HG03135 (cell line): Measurements from ENCODE around the gene MEI1.
A peak's percentile ranks its signal among the peaks of the same experiment; 100 is the strongest.

Experiments used
- ATAC-seq: cut with Tn5 transposase; IDR thresholded peaks from one replicate; pipeline ENCODE4 v1.9.1; 2021; ENCODE audit warnings: mild to moderate bottlenecking, moderate library complexity; ENCODE audit not compliant: unreplicated experiment

MEI1 gene

GRCh38 chr22:41779929-41780505, 80.7 kb downstream of the MEI1 start:
- no peak for ATAC-seq

DNA sequence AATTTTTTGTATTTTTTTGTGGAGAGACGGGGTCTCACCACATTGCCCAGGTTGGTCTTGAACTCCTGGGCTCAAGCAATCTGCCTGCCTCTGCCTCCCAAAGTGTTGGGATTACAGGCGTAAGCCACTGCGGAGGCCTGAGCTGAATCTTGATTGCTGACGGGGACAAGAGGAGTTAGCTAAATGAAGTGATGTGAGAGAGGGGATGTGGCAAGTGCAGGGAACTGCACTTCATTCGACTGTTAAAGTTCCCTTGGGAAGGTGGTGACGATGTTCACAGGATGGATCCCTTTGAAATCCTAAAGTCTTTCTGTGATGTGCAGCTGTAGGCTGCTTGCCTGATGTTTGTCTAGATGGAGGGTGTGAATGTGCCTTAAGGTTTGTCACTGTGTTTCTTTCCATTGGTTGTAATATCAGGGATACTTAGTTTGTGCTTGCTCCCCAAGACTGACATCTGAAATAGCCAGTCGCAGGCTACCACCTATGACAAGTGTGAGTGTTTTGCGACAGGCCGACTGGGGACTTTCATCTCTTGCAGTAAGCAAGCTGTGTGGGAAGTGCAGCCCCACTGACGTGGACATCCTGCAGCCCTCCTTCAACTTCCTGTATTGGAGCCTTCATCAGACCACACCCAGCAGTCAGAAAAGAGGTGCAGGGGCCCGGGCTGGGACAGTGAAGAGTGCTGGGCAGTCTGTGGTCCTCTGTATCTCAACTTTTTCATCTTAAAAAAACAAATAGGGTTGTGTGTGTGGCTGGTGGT, 81.6 kb downstream of the MEI1 start:
- peak; percentile 87 for ATAC-seq

DNA sequence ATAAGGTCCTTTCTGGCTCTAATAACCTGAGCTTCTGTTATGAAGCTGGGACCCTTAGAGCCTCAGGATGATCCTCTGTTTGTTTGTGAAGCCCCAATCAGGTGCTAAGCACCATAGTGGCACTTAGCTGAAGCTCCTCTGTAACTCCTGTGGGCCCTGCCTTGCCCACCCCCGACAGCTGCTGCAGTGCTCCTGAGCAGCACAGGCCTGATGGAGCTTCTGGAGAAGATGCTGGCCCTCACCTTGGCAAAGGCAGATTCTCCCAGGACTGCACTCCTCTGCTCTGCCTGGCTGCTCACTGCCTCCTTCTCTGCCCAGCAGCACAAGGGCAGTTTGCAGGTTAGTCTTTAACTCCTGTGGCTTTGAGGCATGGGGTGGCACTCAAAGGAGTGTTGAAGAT, 82.2 kb downstream of the MEI1 start:
- ATAC-seq = peak; percentile 34

DNA sequence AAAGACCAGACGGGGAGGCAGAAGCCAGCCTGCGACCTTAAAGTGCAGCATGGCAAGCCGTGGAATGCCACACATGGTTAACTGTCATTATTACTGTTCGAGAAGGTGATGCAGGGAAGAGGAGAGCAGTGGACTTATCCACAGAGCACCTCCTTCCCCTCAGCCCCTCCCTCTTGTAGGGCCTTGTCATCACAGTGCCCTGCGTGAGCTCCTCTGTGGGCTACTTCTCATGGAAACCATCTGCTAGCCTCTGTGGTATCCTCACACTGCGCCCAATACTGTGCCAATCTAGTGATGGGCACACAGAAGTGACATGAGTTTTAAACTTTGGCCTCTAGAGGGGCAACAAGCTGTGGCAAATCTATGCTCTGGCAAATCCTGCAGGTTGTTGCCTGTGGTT, 83.0 kb downstream of the MEI1 start:
- no peak for ATAC-seq

DNA sequence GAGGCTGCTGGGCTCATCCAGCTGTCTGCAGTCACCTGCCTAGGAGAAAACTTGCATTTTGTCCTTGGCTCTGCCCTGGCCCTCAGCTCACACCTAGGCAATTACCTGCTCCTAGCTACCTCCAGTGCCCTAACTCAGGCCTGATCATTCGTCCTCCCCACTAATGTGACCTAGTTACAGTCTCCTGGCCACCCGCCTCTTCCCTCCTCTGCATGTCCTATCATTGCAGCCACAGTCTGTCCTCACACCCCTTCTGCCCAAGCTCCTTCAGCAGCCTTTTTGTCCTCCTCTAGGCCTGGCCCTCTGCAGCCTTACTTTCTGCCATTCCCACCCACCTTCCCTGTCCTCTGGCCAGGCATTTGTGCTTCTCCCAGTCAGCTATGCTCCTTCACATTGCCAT, 83.4 kb downstream of the MEI1 start:
- no peak for ATAC-seq

DNA sequence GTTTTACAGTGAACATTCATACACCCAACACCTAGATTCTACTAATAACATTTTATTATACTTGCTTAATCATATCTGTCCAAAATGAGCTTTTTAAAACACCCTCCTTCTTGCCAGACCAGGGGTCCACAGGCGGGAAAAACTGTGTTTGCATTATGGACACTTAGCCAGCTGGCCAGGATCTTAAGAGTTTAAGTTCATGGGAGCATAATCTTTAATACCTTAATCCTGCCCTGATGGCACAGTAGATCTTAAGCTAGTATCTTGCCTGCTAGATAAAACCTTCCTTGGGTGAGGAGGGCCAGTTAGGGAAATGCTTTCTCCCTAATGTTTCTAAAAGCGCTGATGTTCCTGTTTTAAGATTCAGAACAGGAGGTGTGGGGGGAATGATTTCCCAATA, 88.0 kb downstream of the MEI1 start:
- ATAC-seq = no peak

- no peak for ATAC-seq
Measured at GRCh38 chr22:41793871-41794270, 94.6 kb downstream of the MEI1 start.

- ATAC-seq = no peak
Measured at GRCh38 chr22:41798736-41799135, 99.4 kb downstream of the MEI1 start.

DNA sequence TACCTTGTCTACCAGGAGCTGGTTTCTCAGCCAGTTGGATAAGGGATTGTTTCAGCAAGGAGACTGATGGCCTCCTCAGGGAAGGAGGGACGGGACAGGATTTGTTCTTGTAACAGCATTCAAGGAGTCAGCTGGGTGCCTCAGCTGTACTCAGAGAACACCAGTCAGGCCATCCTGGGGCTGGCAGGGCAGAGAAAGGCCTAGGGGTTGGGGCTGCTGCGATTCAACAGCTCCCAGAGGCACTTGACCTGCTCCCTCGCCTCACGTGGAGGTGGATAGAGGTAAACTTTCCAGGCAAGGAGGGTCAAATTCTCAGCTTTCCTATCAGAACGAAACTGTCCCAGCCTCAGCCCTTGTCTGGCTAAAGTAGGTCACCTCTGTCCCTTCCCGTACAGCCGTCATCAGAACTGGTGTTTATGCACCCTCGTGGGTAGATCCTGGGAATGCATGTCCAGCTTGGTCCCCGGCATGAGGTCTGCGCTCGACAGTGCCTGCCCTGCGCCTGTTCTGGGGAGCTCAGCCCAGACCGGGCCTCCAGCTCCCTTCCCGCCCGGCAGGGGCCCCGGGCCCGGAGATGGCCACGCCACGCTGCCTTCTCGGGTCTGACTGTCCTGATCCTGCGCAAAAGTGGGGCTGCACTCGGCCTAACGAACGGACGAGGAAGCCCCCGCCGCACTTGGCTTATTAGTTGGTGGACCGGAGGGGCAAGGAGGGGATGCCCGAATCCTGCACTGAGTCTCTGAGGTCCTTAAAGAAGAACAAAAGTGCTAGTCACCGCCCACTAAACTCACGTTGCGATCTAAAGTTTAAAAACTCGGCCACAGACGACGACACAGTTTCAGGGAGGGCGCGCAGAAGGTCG, 100.4 kb downstream of the MEI1 start:
- peak; percentile 25 for ATAC-seq

GRCh38 chr22:41800348-41801146, 101.2 kb downstream of the MEI1 start, which contains the start of gene CCDC134:
Gene CCDC134, plus strand, starts transcription at chr22:41800679. Its CDS starts 8,212 bp downstream, at chr22:41808891.
- ATAC-seq = peak; percentile 87

GRCh38 chr22:41801147-41801819, 102.0 kb downstream of the MEI1 start:
- ATAC-seq = no peak

DNA sequence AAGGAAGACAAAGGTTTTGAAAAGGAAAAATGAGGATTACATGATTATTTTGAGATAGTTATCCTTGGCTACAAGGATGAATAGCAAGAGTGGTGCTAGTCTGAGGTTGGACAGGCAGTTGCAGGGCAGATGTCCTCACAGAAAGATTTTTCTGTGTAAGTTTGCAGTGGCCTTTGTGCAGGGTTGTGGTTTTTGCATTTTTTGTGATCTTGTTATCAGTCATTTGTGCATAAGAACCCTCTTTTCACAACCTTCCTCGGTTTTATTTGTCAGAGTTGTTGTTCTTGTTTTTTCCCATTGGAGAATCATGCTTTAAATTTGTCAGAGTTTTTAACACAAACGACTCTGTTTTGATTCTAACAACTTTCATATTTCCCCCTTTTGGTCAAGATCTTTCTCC, 102.6 kb downstream of the MEI1 start:
- no peak for ATAC-seq

- no peak for ATAC-seq
Measured at GRCh38 chr22:41805639-41806038, 106.3 kb downstream of the MEI1 start.

- ATAC-seq = no peak
Measured at GRCh38 chr22:41808400-41808799, 109.1 kb downstream of the MEI1 start.

DNA sequence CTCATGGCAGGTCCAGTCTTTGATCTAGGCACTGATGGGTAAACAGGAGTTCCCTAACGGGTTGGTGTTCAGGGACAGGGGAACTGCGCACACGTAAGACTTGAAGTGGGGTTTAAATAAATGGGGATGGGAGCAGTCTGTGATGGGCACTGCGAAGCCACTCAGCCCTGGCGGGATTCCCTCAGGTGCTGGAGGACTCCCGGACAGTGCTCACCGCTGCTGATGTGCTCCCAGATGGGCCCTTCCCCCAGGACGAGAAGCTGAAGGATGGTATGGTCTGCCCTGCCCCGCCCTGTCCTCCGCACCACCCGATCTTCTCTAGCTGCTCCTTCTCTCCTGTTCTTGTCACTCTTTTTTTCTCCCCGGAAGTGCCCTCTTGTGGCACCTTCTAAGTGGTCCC, 110.7 kb downstream of the MEI1 start:
- no peak for ATAC-seq

DNA sequence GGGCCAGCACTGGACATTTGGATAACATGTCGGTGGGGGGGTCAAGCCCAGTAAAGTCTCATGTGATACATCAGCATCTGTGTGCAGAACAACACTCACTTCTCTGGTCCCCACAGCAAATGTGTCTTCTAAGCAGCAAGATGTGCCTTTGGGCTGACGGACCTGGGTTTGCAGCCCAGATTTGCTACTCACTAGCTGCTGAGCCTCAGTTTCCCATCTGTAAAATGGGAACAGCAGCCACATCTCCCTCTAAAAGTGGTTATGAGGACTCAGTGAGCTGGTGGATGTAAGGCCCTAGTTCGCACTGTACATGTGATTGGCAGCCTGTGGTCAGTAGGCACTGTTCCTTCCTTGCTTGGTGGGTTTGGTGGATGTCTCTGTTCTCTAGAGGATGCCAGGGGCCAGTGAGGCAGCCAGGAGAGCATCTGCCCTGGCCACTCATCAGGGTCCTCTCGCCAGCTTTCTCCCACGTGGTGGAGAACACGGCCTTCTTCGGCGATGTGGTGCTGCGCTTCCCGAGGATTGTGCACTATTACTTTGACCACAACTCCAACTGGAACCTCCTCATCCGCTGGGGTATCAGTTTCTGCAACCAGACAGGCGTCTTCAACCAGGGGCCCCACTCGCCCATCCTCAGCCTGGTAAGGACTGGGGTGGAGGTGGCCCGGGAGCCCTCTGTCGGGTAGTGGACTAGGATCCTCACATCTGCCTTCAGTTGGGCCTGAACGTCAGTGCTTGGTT, 113.7 kb downstream of the MEI1 start:
- ATAC-seq = no peak

DNA sequence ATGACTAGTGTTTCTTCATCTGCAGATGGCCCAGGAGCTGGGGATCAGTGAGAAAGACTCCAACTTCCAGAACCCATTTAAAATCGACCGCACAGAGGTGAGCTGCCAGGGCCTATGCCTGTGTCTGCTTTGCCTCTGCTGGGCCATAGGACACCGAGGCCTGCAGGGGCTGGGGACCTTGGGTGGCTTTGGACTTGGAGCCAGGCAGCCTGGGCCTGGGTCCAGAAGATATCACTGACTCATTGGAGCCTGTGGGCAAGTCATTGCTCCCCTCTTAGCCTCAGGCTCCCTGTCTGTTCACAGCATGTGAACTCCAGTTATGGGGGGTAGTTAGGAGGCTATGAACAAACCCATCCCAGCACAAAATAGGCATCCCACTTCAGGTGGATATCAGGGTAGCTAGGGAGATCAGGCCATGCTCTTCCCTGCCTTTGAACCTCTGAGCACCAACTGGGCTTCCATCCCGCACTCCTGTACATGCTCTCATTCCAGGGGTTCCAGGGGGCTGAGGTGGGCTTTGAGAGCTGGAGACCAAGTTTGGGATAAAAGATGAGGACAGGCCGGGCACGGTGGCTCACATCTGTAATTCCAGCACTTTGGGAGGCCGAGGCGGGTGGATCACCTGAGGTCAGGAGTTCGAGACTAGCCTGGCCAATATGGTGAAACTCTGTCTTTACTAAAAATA, 114.6 kb downstream of the MEI1 start:
- ATAC-seq = no peak

DNA sequence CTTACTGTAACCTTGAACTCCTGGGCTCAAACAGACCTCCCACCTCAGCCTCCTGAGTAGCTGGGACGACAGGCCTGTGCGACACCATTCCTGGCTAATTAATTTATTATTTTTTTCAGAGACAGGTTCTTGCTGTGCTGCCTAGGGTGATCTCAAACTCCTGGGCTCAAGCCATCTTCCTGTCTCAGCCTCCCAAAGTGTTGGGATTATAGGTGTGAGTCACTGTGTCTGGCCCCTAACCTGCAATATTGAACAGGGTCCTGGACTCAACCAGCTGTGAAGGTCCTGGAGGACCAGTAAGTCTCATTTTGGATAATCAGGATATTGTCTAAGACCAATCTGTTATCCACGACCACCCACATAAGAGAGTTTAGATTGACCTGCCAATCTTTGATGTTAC, 116.4 kb downstream of the MEI1 start:
- ATAC-seq = no peak

DNA sequence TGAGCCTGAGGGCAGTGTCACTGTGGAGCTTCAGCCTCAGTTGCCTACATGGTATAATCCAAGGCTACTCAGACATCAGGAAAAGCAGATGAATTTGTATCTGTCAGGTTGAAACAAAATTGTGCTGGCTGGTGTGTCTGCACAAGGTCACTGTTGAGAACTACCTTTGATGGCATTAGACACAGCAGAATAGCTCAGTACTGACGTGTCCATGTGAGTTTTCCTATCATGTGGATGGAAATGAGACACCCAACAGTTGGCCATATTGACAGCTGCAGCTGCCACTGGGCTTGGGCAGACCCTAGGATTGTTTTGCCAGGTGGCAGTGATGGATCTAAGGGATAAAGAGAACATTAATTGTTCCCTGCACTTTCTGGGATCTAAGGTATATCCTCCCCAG, 116.9 kb downstream of the MEI1 start:
- ATAC-seq = no peak
